Astrocyte of the hippocampus (primary cell): ENCODE data around the gene SGPP1.
"Not testable (repeated sequence)": the region's sequence is repeated elsewhere in the genome, so short reads cannot be mapped to it uniquely, and the experiment has no call there.

ENCODE experiments used
- DNase-seq: peaks from one replicate; pipeline ENCODE4 v3.0.0; 2011; ENCODE audit warnings: low read depth, low spot score

SGPP1 gene

DNA sequence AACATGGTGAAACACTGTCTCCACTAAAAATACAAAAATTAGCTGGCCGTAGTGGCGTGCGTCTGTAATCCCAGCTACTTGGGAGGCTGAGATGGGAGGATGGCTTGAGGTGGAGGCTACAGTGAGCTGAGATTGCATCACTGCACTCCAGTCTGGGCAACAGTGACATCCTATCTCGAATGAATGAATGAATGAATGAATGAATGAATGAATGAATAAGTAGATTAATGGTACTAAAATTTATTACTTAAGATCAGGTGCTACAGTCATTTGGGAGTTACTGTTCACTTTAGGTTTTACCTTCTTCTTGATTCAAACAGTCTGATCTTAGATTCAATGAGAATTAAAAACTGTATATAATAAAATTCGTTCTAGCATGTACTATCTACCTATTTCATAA, 54.6 kb downstream of the SGPP1 start:
- DNase-seq = no peak

DNA sequence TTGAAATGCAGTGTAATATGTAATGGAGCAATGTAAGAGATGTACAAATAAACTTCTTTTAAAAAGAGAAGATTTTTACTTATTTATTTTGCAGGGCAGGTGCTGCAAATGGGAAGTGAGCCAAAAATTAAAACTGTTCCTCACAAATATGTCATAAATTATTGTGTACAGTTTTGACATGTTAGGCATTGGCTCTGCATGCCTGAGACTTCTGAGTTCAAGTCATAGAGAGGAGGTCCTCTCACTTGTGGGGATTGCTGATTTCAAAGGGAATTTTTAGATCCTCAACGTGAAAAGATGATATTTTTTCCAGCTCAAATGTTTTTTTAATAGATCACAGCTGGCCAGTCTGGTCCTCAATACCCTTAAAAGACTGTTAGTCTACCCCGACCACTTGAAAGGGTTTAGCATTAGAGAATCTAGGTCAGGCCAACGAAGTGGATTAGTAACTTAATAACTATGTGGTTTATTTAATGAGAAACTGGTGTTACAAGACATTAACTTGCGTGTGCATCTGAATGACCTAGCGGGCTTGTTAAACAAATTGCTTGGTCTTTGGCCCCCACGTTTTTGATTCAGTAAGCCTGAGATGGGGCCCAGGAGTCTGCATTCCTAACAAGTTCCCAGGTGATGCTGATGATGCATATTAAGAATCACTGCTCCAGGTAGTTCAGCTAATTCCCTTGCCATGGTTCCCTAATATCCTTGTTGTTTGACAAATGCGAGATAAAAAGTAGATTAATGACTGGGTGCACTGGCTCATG, 55.3 kb downstream of the SGPP1 start:
- DNase-seq = peak; percentile 15

DNA sequence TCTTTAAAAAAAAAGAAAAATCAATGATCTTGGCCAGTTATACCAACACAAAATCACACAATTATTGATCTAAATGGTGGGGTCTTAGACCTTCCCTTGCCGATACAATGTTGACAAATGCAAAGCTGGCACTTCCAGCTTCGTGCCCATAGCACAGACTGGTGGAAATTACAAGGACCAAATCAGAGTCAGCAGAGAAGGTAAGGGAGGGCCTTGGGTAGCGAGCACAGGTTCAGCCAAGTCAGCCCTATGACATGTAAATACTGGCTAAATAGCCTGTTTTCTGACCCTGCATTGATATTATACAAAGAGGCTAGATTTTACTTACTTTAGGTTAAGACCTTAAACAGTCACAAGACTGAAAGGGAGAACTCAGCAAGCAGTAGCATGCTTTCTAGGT, 55.9 kb downstream of the SGPP1 start:
- DNase-seq = no peak

DNA sequence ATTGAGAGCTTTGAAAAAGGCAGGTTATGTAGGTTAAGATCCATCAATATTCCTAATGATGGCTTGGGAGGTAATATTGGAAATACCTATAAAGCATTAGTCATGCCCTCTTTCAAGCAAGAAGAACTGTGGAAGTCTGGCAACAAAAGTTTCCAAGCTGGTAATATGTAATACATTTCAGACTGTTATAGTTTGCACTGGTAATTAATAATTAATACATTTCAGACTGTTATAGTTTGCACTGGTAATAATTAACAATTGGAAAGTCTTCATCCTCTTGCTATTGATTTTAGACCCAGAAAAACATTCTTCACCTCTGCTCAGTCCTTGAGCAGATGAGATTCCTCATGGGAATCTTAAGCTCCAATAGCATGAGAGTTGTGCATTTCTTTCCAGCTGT, 57.2 kb downstream of the SGPP1 start:
- DNase-seq = no peak

DNA sequence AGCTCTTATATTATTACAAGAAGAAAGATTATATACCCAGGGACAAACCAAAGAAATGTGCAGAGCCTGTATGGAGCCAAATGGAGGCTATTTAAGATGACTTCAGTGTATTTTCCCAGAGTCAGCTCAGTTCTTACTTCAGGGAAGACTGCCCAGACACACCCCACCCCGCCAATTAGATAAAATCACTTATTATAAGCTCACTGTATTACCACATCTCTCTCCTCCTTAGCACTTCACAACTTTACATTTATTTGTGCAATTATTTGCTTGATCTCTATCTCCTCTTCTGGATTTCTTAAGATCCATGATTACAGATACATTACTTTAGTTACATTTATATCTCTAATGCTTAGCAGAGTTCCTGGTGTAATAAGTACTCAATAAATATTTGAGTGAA, 61.5 kb downstream of the SGPP1 start:
- no peak for DNase-seq

DNA sequence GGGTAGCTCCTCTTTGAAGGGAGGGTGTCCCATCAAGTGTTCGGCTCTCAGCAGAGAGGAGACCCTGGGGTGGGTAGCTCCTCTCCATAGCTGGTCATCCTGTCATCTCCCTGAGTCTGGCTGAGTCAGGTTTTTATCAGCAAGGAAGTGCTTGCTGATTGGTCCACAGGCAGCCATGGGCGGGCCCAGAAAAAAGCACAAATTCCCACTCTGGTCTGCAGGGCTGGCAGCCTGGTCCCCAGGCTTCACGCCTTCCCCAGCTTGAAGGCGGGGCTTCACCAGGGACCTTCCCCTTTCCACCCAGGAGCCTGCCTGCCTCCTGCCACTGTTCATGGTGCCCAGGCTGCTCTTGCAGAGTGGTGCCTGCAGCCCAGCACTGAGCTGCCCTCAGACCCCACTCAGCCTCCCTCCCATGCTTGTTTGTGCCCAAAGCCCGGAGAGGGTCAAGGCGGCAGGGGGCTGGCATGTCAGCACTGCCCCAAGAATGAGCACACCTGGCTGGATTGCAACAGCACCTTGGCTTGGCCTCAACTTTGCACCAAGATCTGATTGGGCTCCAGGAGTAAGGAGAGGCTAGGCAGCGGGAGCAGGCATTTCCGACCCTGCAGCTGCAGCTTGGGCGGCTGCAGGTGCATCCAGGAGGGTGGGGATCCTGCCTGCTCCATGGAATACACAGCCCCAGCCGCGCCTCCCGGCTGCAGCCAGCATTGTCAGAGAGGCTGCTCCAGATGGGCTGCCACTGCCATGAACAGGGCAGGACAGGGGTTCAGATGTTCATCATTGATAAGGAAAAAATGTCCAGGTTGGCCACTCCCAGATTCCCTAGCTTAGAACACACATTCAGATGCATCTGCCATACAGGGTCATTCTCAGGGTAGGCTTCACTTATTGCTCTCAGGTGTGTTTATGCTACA, 64.2 kb downstream of the SGPP1 start:
- no peak for DNase-seq

DNA sequence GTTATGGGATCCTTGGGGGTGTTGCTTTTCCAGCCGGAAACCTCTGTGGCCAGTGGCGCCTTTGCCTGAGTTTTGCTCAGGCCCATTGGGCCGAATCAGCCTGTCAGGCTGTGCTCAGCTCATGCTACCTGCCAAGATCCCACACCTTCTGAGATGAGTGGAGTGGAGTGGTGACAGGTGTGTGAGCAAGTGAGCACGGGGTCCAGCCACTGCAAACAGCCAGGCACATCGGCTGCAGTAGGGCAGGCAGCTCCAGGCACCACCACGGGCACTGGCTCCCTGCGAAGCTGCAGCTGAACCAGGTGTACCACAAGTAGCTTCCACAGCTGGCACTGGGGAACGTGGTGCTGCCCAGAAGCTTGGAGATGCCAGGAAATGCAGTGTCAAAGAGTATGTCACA, 65.1 kb downstream of the SGPP1 start:
- DNase-seq = no peak

DNA sequence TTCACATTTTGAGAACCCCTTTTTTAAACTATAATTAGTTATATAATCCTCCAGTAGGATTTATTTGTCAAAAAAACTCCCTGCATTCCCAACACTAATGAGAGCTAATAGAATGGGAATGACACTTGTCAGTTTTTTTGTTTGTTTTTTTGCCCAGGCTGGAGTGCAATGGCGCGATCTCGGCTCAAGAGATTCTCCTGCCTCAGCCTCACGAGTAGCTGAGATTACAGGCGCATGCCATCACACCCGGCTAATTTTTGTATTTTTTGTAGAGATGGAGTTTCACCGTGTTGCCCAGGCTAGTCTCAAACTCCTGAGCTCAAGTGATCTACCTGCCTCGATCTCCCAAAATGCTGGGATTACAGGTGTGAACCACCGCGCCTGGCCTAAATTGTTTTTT, 66.0 kb downstream of the SGPP1 start:
- not testable (repeated sequence) for DNase-seq

DNA sequence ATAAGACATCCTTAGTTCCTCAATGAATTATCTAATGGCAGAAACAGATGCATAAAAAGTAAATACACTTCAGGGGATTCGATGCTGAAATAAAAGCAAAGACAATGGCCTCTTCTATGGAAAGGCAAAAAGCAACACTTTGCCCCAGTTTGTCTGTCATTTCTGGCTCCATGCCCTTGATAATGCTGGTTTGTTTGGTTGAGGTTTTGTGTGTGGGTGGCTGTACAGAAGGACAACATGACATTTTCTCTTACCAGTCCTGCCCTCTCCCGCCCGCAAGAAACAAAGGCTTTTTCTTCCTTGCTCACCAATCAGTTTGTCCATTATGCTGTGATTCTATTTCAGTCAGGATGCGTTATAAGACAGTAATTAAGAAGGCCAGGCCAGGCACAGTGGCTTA, 68.1 kb downstream of the SGPP1 start:
- peak; percentile 52 for DNase-seq

DNA sequence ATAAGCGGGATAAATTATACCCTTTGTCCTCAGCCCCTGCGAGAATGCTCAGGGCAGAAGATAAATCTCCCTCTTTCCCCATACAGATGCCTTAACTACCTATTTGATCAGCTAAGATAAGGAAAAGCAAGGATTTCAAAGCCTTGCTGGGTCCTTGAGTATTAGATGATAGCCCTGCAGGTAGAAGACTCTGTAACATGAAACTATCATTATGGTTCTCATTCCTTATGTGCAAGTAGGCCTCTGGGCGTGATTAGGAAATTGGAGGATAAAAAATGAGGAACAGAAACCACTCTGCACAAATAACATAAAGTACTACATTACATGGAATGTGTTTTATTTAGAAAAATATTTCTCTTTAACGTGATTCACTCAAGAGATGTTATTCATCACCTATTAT, 71.7 kb downstream of the SGPP1 start:
- no peak for DNase-seq

DNA sequence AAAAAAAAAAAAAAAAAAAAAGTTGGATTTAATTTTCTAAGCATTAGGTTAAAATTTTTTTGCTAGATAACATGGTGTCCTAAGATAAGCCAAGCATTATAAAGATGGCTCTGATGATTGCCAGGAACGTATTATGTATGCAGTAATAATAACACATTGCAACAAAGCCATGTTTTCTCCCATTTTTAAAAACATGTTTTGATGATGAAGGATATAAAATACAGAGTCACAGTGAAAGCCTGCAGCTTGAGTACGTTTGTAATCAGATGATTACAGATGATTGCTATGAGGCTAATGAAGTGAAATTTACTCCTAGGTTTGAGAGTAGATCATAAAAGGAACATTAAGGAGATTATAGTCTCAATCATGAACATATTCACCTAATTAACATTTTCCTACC, 72.9 kb downstream of the SGPP1 start:
- no peak for DNase-seq

DNA sequence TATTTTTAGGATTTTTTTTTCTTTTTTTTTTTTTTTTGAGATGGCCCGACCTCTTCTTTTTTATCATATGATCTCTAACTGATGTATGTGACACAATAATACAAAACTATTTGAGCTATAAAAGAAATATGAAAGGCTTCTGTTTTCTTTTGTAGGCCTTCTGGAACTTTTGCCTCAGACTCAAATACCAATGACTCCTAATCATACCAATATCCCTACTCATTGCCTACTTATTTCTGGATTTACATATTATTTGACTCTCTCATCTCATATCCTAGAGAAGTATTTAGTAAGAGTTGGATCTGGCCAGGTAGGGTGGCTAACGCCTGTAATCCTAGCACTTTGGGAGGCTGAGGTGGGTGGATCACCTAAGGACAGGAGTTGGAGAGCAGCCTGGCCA, 73.5 kb downstream of the SGPP1 start:
- no peak for DNase-seq

DNA sequence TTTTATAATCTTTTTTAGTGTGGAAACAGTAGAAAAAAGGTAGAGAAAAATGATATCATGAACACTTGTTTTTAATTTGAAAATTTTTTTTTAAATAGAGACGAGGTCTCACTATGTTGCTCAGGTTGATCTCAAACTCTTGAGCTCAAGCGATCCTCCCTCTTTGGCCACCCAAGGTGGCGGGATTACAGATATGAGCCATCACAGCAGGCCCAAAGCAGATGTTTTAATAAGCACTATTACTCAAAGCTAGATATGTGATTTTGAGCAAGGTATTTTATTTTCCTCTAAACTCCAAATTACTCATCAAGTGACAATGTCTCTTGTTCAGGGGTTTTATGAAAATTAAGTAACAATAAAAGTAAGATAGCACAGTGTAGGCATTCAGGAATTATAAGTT, 75.5 kb downstream of the SGPP1 start:
- DNase-seq = no peak

DNA sequence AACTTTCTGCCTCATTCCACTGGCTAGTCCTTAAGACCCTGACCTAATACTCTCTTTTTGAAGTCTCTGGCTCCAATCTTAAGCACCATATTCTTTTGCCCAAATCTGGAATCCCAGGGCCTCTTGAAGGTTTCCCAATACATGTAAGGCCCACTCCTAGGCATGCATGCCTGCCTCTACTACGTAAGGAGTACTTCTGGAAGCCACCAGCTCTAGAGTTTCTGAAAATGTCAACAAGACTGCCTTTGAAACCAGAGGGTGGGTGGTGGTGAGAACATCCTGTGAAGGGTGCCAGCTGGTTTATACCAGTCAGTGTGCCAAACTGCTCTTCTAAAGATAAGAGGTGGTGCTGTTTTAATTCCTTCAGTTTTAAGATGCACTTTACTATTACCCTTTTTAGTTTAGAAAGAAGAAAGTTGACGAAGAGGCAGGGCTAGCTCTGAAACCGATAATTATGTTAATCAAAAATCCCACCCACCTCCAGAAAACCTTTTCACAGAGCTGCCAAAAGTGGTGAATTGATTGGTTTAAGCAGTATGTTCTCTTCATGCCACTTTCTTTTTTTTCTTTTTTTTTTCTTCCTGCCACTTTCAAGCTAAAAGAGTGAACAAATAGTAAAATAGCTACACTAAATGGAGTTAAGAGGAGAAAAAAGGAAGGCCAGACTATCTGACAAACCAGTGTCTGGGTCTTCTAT, 77.5 kb downstream of the SGPP1 start:
- no peak for DNase-seq

DNA sequence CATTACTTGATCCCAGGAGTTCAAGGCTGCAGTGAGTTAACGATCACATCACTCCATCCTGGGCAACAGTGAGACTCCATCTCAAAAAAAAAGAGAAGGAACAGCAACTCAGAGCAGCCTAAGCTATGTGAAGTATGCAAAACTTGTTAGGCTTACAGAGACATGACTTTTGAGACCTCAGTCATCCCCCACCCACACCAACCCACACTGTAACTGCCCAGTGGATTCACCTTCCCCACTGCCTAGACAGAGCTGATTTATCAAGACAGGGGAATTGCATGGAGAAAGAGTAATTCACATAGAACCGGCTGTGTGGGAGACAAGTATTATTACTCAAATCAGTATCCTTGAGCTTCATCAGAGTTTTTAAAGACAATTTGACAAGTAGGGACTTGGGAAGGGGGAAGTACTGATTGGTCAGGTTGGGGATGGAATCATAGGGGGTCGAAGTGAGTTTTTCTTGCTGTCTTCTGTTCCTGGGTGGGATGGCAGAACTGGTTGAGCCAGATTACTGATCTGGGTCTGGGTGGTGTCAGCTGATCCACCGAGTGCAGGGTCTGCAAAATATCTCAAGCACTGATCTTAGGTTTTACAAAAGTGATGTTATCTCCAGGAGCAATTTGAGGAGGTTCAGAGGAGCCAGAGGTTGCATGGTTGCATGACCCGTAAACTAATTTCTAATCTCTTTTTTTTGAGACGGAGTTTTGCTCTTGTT, 80.0 kb downstream of the SGPP1 start:
- DNase-seq = peak; percentile 20

DNA sequence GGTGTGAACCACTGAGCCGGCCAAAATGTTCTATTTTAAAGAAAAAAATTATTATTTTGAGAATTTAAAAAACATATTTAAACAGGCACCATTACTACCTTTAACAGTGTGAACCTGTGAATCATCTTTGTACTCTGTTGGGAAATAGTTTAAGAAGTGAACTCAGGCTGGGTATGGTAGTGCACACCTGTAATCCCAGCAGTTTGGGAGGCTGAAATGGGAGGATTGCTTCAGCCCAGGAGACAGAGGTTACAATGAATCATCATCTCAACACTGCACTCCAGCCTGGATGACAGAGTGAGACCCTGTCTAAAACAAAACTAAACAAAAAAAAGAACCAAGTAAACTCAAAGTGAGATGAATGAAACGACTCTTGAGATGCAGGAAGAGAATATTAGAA, 83.1 kb downstream of the SGPP1 start:
- DNase-seq = no peak

DNA sequence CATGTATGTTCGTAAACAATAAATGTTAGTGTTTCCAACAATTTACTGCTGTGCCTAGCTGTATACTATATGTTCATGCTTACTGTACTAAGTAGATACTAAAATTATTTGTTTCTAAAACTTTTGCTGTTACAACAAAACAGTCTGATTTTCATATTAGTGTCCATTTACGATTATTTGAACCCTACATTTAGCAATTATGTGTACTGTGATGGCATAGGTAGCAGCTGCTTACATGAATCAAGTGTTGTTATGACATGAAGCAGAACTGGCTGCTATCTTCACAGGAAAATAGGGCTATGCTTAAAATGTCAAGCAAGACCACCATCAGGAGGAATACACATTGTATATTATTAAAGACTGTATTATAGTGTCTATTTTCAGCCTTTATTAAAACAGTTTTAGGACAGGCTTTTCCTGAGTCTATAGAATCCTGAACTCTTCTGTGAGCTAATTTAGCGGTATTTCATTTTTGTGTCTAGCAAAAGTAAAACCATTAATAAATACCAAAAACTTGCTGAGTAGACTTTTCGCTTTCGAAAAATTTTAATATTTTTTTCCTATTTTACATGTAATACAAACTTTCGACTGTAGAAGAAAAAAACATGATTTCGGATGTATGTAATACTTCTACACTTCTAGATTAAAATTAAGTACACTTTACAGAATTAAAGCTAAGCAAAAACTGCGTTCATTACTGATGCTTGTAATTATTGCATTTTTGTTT, 85.0 kb downstream of the SGPP1 start:
- no peak for DNase-seq

DNA sequence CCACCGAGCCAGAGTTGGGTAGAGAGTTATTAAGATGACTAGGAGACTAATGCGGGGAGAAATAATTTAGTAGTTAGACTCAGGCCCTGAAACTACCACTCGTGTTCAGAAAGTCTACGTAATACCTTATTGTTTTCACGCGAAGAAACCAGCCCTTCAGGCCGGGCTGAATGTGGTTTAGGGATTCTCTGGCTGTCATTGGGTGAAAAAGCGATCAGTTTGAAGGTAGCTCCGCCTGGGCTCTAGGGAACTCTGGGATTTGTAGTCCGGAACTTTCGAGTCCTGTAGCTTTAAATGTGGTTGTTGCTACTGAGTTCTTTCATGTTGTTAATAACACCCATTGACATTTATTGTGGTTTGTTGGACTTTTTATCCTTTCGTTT, 85.6 kb downstream of the SGPP1 start:
- peak; percentile 96 for DNase-seq

DNA sequence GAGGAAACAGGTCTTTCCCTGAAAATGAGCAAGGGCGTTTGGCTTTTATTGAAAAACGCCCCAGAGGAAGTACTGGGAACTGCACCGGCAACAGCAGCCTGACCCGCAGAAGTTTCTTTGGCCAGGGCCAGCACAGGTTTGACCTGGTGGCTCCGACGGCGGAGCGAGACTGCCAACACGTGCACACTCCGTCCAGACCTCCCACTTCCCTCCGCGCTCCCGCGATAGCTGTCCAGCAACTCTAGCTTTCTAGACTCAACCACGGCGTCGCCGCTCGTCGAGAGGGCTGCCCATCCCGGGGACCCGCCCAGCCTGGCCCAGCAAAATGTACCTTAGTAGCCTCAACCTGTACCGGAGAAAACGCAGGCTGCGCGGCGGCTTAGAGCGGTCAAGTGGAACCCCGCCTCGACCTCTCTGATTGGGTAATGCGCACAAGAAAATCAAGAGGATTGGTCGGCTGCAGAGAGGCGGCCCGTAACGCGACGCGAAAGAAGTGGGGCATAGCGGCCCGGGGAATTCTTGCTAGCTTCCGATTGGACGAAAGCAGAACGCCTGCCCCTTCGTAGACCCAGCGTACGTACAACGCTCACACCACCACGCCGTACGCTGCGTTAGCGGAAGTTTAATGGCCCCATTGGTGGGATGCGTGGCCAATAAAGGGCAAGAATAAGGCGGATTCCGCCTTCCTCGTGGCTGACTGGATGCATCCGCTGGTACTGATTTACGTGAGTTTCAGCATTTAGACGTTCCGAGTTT, 86.2 kb downstream of the SGPP1 start, which contains the start of gene WDR89:
Gene WDR89 (minus strand): TSS at position 399 of the 756 bp plus-strand sequence. CDS start 41,929 bp downstream, outside the sequence.
- peak; percentile 100 for DNase-seq

DNA sequence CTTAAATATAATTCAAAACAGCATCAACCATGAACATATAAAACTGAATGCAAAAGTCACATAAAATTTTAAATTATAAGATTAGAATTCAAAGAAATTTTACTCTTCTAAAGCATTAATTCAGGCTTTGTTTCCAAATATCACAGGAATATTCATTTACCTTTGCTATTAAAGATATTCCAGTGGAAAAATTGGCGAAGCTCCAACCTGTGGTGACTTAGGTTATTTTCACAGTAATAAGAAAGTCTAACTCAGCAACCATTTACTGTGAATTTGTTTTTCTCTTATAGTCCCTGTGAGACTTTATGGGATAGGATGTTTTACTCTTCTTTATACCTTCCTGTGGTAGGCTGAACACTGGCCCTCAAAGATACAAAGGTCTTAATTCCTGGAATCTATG, 89.4 kb downstream of the SGPP1 start:
- DNase-seq = no peak
